ENCODE data around the gene ZNF629. TPM values are rescaled to one million over a fixed set of nuclear protein-coding genes. Genes with fewer than 3 reads are reported as not detected.

Gene ZNF629
- total and polyA plus RNA-seq, 2 experiments from 2014 or later: 5.0 to 12.2 TPM

DNA sequence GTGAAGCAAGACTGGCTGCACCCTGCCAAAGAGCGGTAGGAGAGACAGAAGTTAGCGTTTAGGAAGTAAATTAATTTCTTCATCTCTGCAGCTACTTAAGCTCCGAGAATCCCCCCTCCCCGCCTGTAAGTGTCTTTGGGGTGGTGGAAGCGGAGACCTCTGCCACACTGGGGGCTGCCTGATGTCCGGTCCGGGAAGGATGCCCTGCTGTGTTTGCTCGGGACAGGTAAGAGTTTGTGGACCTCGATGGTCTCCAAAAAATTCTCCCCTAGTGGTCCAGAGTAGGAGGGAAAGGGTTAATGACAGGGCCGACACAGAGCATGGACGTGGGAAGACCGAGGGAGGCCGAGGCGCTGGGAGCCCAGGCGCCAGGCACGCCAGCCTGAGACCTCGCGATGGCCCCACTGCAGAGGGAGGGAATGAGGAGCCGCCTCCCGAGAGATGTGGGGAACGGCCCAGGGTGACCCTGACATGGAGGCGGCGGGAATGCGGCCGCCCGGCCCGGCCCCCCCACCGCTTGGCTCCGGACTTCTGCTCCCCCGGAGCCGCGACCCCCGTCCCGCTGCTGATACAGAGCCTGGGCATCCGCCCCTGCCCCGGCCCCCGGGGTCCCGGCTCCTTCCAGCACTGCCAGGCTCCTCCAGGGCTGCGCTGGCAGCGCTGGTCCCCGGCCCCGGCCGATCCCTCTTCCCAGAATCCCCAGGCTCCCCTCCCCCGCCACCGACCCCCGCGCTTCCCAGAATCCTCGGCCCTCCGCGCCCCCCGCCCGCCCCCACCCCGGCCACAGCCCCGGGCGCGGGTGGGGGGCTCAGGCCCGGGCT, 680 bp downstream of the ZNF629 start:
- no peak for TF ChIP-seq EZH2 (IDR thresholded peaks at IDR 0.05; ENCODE audit: insufficient read depth, poor library complexity, severe bottlenecking)
- no peak for TF ChIP-seq EZH2phosphoT487 (IDR thresholded peaks at IDR 0.05; ENCODE audit: insufficient read depth, low read depth)
- Histone ChIP-seq H4K20me1 (ENCODE audit: insufficient read depth) (no peaks in the 10 kb centered on the region), H3K36me3 (ENCODE audit: low read depth) (no peaks in the 10 kb centered on the region), H3K9me3 (ENCODE audit: low read depth) (no peaks in the 10 kb centered on the region), H3K27ac (peak overlapping the region; percentile 52), H3F3A (ENCODE audit: insufficient read depth) (no peaks in the 10 kb centered on the region), H3K27me3 (replicated peaks; ENCODE audit: insufficient read depth) (no peaks in the 10 kb centered on the region), H3K4me2 (ENCODE audit: unreplicated experiment) (peak overlapping the region; percentile 98), H3K79me2 (ENCODE audit: insufficient read depth) (peaks cover 32% of the 10 kb centered on the region), H2AFZ (peak overlapping the region; percentile 100; the same call in 1 of the 2 replicates), H3K4me1 (ENCODE audit: insufficient read depth) (no peaks in the 10 kb centered on the region; the same call in 1 of the 2 replicates), H3K9ac (peak overlapping the region; percentile 93), H3K9me2 (ENCODE audit: insufficient read depth) (no peaks in the 10 kb centered on the region), H3K4me3 (peak overlapping the region; percentile 90)
- in situ Hi-C loops (cut with MboI): no loop called here
- 6 to 7% methylated on average over 15 to 36 of the region's 57 CpGs for WGBS, 2 experiments (ENCODE audit: low coverage in 1 of 2, low lambda C conversion rate in 2 of 2, missing lambda C conversion rate in 2 of 2)
- DNase-seq: peak; percentile 95

DNA sequence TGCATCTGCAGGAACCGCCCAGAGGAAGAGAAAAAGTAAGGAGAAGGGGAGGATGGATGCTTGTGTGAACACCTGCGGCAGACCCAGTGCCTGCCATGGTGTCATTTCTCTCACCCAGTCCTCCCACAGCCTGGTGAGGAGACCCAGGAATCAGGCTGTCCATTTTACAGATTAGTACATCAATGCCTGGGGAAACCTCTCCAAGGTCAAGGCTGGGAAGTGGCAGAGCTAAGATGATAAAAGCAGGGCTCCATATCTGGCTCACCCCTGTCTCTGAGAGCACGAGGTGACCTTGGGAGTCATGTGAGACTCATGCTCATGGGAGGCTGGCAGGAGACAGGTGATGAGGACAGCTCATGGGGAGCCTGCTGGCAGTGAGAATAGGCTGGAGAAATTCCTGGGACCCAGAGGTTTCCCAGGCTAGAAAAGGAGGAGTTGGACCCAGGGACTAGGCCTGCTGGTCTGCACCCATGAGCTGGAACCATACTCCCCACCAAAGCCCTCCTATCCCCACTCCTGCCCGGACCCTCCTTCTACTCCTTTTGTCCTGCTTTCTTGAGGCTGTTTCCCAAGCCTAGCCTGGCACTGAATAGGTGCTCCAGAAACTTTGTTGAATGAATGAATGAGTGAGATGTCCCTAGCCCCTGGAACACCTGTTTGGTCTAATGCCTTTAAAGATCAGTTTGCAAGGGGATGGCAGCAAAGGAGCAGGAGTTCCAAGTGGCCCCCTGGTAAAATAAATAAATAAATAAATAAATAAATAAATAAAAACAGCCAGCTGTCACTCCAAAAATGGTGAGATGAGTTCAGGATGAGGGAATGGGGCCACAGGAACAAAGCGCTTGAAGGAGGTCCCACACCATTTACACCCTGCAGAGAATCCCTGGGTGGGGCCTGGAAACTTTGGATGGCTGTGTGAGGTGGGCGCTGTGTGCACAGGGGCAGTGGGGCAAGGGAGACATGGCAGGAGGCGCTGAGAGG, 1.6 kb downstream of the ZNF629 start:
- H3K36me3 ChIP-seq (ENCODE audit: low read depth): no peaks in the 10 kb centered on the region
- peak overlapping the region; percentile 90 for H3K4me3 ChIP-seq
- peak; percentile 29 for DNase-seq
- peak overlapping the region; percentile 52 for H3K27ac ChIP-seq
- H3K27me3 ChIP-seq (replicated peaks; ENCODE audit: insufficient read depth): no peaks in the 10 kb centered on the region
- no peaks in the 10 kb centered on the region for H3K9me2 ChIP-seq (ENCODE audit: insufficient read depth)
- 0 out of 2 replicates have a peak overlapping the region, but pooled peaks have one; percentile 22 for H2AFZ ChIP-seq
- no peaks in the 10 kb centered on the region for H4K20me1 ChIP-seq (ENCODE audit: insufficient read depth)
- peak overlapping the region; percentile 93 for H3K9ac ChIP-seq
- WGBS, 2 experiments (ENCODE audit: low coverage in 1 of 2, low lambda C conversion rate in 2 of 2, missing lambda C conversion rate in 2 of 2): 86 to 87% methylated on average over 7 of the region's 7 CpGs
- peak overlapping the region; percentile 98 for H3K4me2 ChIP-seq (ENCODE audit: unreplicated experiment)
- H3K9me3 ChIP-seq (ENCODE audit: low read depth): no peaks in the 10 kb centered on the region
- peaks cover 32% of the 10 kb centered on the region for H3K79me2 ChIP-seq (ENCODE audit: insufficient read depth)
- H3F3A ChIP-seq (ENCODE audit: insufficient read depth): no peaks in the 10 kb centered on the region
- no peaks in the 10 kb centered on the region; the same call in 1 of the 2 replicates for H3K4me1 ChIP-seq (ENCODE audit: insufficient read depth)
- no peak for TF ChIP-seq EZH2phosphoT487 (IDR thresholded peaks at IDR 0.05; ENCODE audit: insufficient read depth, low read depth)
- TF ChIP-seq EZH2 (IDR thresholded peaks at IDR 0.05; ENCODE audit: insufficient read depth, poor library complexity, severe bottlenecking): no peak
- in situ Hi-C loops (cut with MboI): no loop called here

DNA sequence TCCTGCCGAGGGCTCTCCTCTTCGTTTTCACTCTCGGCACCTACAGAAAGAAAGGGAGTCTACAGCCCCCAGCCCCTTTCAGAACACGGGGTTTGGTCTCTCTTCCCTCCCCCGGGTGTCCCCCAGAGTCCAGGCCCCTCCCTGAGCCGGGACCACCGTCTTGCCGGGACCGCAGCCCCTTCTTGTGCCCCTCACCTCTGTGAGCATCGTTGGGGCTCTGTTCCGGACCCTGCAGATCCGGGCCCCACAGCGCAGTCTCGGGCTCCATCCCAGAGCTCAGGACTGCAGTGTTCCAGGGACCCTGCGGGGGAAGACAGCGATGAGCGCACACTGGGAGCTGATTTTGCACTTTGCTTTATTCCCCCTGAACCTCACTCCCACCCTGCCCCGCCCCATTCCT, 2.8 kb downstream of the ZNF629 start:
- no peaks in the 10 kb centered on the region for H3K27me3 ChIP-seq (replicated peaks; ENCODE audit: insufficient read depth)
- H3K9ac ChIP-seq: no peak overlapping the region
- H3K4me1 ChIP-seq (ENCODE audit: insufficient read depth): no peaks in the 10 kb centered on the region; the same call in 1 of the 2 replicates
- in situ Hi-C loops (cut with MboI): no loop called here
- H3K9me3 ChIP-seq (ENCODE audit: low read depth): no peaks in the 10 kb centered on the region
- H2AFZ ChIP-seq: no peak overlapping the region
- H4K20me1 ChIP-seq (ENCODE audit: insufficient read depth): no peaks in the 10 kb centered on the region
- no peak for DNase-seq
- H3F3A ChIP-seq (ENCODE audit: insufficient read depth): no peaks in the 10 kb centered on the region
- 77 to 86% methylated on average over 7 to 18 of the region's 18 CpGs for WGBS, 2 experiments (ENCODE audit: low coverage in 1 of 2, low lambda C conversion rate in 2 of 2, missing lambda C conversion rate in 2 of 2)
- H3K79me2 ChIP-seq (ENCODE audit: insufficient read depth): peaks cover 32% of the 10 kb centered on the region
- H3K4me2 ChIP-seq (ENCODE audit: unreplicated experiment): no peak overlapping the region
- H3K4me3 ChIP-seq: no peak overlapping the region
- no peaks in the 10 kb centered on the region for H3K36me3 ChIP-seq (ENCODE audit: low read depth)
- TF ChIP-seq EZH2phosphoT487 (IDR thresholded peaks at IDR 0.05; ENCODE audit: insufficient read depth, low read depth) (no peak), EZH2 (IDR thresholded peaks at IDR 0.05; ENCODE audit: insufficient read depth, poor library complexity, severe bottlenecking) (no peak)
- no peaks in the 10 kb centered on the region for H3K9me2 ChIP-seq (ENCODE audit: insufficient read depth)
- H3K27ac ChIP-seq: no peak overlapping the region
